H1 (cell line): Measurements from ENCODE around the gene METRN. TPM values are rescaled to one million over a fixed set of nuclear protein-coding genes. Genes with fewer than 3 reads are reported as not detected.

Experiments used
- CTCF ChIA-PET: fragments of 300-600 bp; sonication (Branson Sonifier 250); formaldehyde crosslinking; loops from one replicate; lab custom pipeline; 2021; ENCODE audit not compliant: partially characterized antibody; lab: Charles Lee
- POLR2A ChIA-PET: fragments of 300-600 bp; sonication (Branson Sonifier 250); formaldehyde crosslinking; loops from one replicate; lab custom pipeline; 2021; ENCODE audit warnings: inconsistent platforms; ENCODE audit not compliant: partially characterized antibody; lab: Charles Lee
- DNase-seq, 2 experiments: peaks; one replicate each; pipeline versions ENCODE4 v3.0.0 to v3.0.0-alpha.2; 2010 to 2022; ENCODE audit warnings: low spot score in 2 of 2, low read depth in 1 of 2, mixed read lengths in 1 of 2
- FAIRE-seq: peaks from 2 replicates; lab custom pipeline; 2011; peaks lifted over from hg19 to GRCh38; lab: Jason Lieb, UNC
- H2AFZ ChIP-seq: 2 replicates; pipeline ENCODE4 v1.8.1; 2012; ENCODE audit warnings: low read length, inconsistent platforms
- H2AK5ac ChIP-seq: 2 replicates; pipeline ENCODE4 v1.6.1; 2013; ENCODE audit warnings: low read depth, low read length
- H2BK120ac ChIP-seq: replicated peaks from 2 replicates; pipeline ENCODE3; 2013; ENCODE audit warnings: low read depth, low read length, inconsistent platforms
- H2BK12ac ChIP-seq: 2 replicates; pipeline ENCODE4 v1.6.1; 2013; ENCODE audit warnings: low read depth, low read length
- H2BK15ac ChIP-seq: 2 replicates; pipeline ENCODE4 v1.6.1; 2013; ENCODE audit warnings: low read length
- H2BK20ac ChIP-seq: 2 replicates; pipeline ENCODE4 v1.6.1; 2013; ENCODE audit warnings: low read length
- H2BK5ac ChIP-seq: 2 replicates; pipeline ENCODE4 v1.6.1; 2013; ENCODE audit warnings: low read depth, low read length
- H3K14ac ChIP-seq: 2 replicates; pipeline ENCODE4 v1.6.1; 2013; ENCODE audit warnings: inconsistent platforms; ENCODE audit not compliant: insufficient read length
- H3K18ac ChIP-seq: 2 replicates; pipeline ENCODE4 v1.6.1; 2013; ENCODE audit warnings: low read length; ENCODE audit errors: extremely low read depth
- H3K23ac ChIP-seq: 2 replicates; pipeline ENCODE4 v1.6.1; 2013; ENCODE audit warnings: inconsistent platforms; ENCODE audit not compliant: insufficient read length
- H3K23me2 ChIP-seq: 2 replicates; pipeline ENCODE4 v1.6.1; 2013; ENCODE audit warnings: low read depth, low read length
- H3K27ac ChIP-seq: 2 replicates; pipeline ENCODE4 v1.6.1; 2011; ENCODE audit warnings: low read depth, low read length, inconsistent platforms
- H3K27me3 ChIP-seq, 4 experiments: replicated peaks in 1 of 4; 1 replicate in 1 of 4; 2 replicates in 3 of 4; pipeline versions ENCODE4 v1.6.1 to v1.8.1; 2011 to 2013; ENCODE audit warnings: low read length in 3 of 4, mild to moderate bottlenecking in 3 of 4, inconsistent platforms in 2 of 4, mixed read lengths in 2 of 4, moderate library complexity in 1 of 4; ENCODE audit not compliant: control insufficient read depth in 3 of 4, insufficient read depth in 3 of 4; ENCODE audit errors: extremely low read depth in 1 of 4
- H3K36me3 ChIP-seq, 4 experiments: 2 replicates each; pipeline versions ENCODE4 v1.6.1 to v1.8.1; 2011 to 2013; ENCODE audit warnings: mild to moderate bottlenecking in 4 of 4, low read length in 3 of 4, moderate library complexity in 2 of 4, control low read depth in 1 of 4, inconsistent platforms in 1 of 4; ENCODE audit not compliant: insufficient read depth in 4 of 4, control insufficient read depth in 2 of 4
- H3K4ac ChIP-seq: replicated peaks from 2 replicates; pipeline ENCODE3; 2013; ENCODE audit warnings: low read length, low read depth, mixed read lengths, inconsistent platforms; ENCODE audit not compliant: insufficient read length
- H3K4me1 ChIP-seq, 4 experiments: replicated peaks in 1 of 4; 1 replicate in 1 of 4; 2 replicates in 3 of 4; pipeline versions ENCODE4 v1.6.1 to v1.8.1; 2011 to 2013; ENCODE audit warnings: low read length in 3 of 4, inconsistent platforms in 2 of 4, mixed read lengths in 1 of 4; ENCODE audit not compliant: insufficient read depth in 4 of 4, control insufficient read depth in 3 of 4
- H3K4me2 ChIP-seq, 2 experiments: 2 replicates each; pipeline versions ENCODE4 v1.6.1 to v1.8.1; 2011 to 2013; ENCODE audit warnings: low read depth in 2 of 2, low read length in 2 of 2, control low read depth in 1 of 2, inconsistent platforms in 1 of 2, mild to moderate bottlenecking in 1 of 2; ENCODE audit not compliant: insufficient read depth in 1 of 2
- H3K4me3 ChIP-seq, 4 experiments: fragments of 200-600, 300-600 bp in 1 of 4; sonication (generic), shearing (Covaris generic), sonication (Bioruptor Twin) in 1 of 4; 2 replicates each; pipeline versions ENCODE4 v1.5.1 to v1.8.1; 2011 to 2016; ENCODE audit warnings: low read length in 4 of 4, low read depth in 3 of 4, control low read depth in 2 of 4, inconsistent platforms in 2 of 4, mild to moderate bottlenecking in 2 of 4, mixed read lengths in 1 of 4, moderate library complexity in 1 of 4; ENCODE audit not compliant: insufficient read depth in 2 of 4; ENCODE audit errors: extremely low read depth in 1 of 4
- H3K56ac ChIP-seq: replicated peaks from 2 replicates; pipeline ENCODE3; 2013; ENCODE audit warnings: low read depth, mild to moderate bottlenecking, mixed read lengths, low read length, inconsistent platforms; ENCODE audit not compliant: insufficient read length
- H3K79me1 ChIP-seq: 2 replicates; pipeline ENCODE4 v1.6.1; 2013; ENCODE audit warnings: low read depth, low read length, control low read depth
- H3K79me2 ChIP-seq, 2 experiments: 2 replicates each; pipeline versions ENCODE4 v1.6.1 to v1.8.1; 2012 to 2013; ENCODE audit warnings: low read length in 2 of 2, mild to moderate bottlenecking in 2 of 2, inconsistent platforms in 1 of 2; ENCODE audit not compliant: insufficient read depth in 2 of 2, control insufficient read depth in 1 of 2
- H3K9ac ChIP-seq, 4 experiments: replicated peaks in 1 of 4; 1 replicate in 1 of 4; 2 replicates in 3 of 4; pipeline versions ENCODE4 v1.6.1 to v1.8.1; 2011 to 2013; ENCODE audit warnings: low read depth in 3 of 4, low read length in 3 of 4, control low read depth in 2 of 4, mild to moderate bottlenecking in 2 of 4, moderate library complexity in 2 of 4, inconsistent platforms in 1 of 4; ENCODE audit errors: extremely low read depth in 1 of 4
- H3K9me3 ChIP-seq, 2 experiments: 2 replicates each; pipeline versions ENCODE4 v1.6.1 to v1.8.1; 2012 to 2013; ENCODE audit warnings: mild to moderate bottlenecking in 2 of 2, moderate library complexity in 2 of 2, control low read depth in 1 of 2, inconsistent platforms in 1 of 2, low read depth in 1 of 2, low read length in 1 of 2, mixed read lengths in 1 of 2; ENCODE audit not compliant: insufficient read depth in 2 of 2
- H4K20me1 ChIP-seq, 2 experiments: replicated peaks in 1 of 2; 2 replicates each; pipeline versions ENCODE3 to v1.8.1; 2011 to 2013; ENCODE audit warnings: inconsistent platforms in 2 of 2, low read length in 2 of 2, mild to moderate bottlenecking in 1 of 2; ENCODE audit not compliant: insufficient read depth in 2 of 2, control insufficient read depth in 1 of 2
- H4K5ac ChIP-seq: 2 replicates; pipeline ENCODE4 v1.6.1; 2013; ENCODE audit warnings: low read length, low read depth, mixed read lengths, inconsistent platforms; ENCODE audit not compliant: insufficient read length
- H4K8ac ChIP-seq: 2 replicates; pipeline ENCODE4 v1.8.0; 2013; ENCODE audit warnings: mild to moderate bottlenecking, moderate library complexity, low read length, inconsistent platforms; ENCODE audit not compliant: insufficient read depth; ENCODE audit errors: extremely low read depth
- H4K91ac ChIP-seq: replicated peaks from 2 replicates; pipeline ENCODE3; 2013; ENCODE audit warnings: low read length, mixed read lengths, inconsistent platforms; ENCODE audit not compliant: insufficient read length
- BRCA1 ChIP-seq: IDR thresholded peaks from 2 replicates; pipeline ENCODE4 v1.6.1; 2012; ENCODE audit warnings: low read depth, low read length, improper control_type of control experiment
- CHD2 ChIP-seq: IDR thresholded peaks from 2 replicates; pipeline ENCODE4 v1.6.1; 2012; ENCODE audit warnings: low read length, improper control_type of control experiment
- GABPA ChIP-seq: IDR thresholded peaks from 2 replicates; pipeline ENCODE4 v1.6.1; 2011; ENCODE audit warnings: mild to moderate bottlenecking, low read length, moderate library complexity, borderline replicate concordance; ENCODE audit not compliant: insufficient read depth
- GTF2F1 ChIP-seq: IDR thresholded peaks from 2 replicates; pipeline ENCODE4 v1.6.1; 2012; ENCODE audit warnings: low read depth, low read length, improper control_type of control experiment, borderline replicate concordance
- HDAC6 ChIP-seq: IDR thresholded peaks from one replicate; pipeline ENCODE4 v1.7.1; 2012; ENCODE audit warnings: low read depth, mild to moderate bottlenecking, inconsistent platforms, low read length, moderate library complexity
- JUND ChIP-seq: IDR thresholded peaks from 2 replicates; pipeline ENCODE4 v1.6.1; 2011; ENCODE audit warnings: mild to moderate bottlenecking, improper control_type of control experiment, low read length
- NANOG ChIP-seq: IDR thresholded peaks from 2 replicates; pipeline ENCODE4 v1.6.1; 2011; ENCODE audit warnings: low read length, low read depth, mild to moderate bottlenecking, inconsistent platforms; ENCODE audit not compliant: insufficient read depth, poor library complexity, severe bottlenecking
- POLR2A ChIP-seq, 2 experiments: IDR thresholded peaks; 1 replicate in 1 of 2; 2 replicates in 1 of 2; pipeline ENCODE4 v1.6.1; 2011; ENCODE audit warnings: low read depth in 2 of 2, low read length in 2 of 2, mild to moderate bottlenecking in 2 of 2; ENCODE audit errors: control extremely low read depth in 1 of 2
- POLR2AphosphoS5 ChIP-seq: IDR thresholded peaks from 2 replicates; pipeline ENCODE4 v1.6.1; 2011; ENCODE audit warnings: low read depth, low read length
- TAF7 ChIP-seq: optimal IDR thresholded peaks from 2 replicates; pipeline ENCODE3; 2011; ENCODE audit warnings: low read depth, mild to moderate bottlenecking, inconsistent platforms, low read length, moderate library complexity, borderline replicate concordance
- ZNF274 ChIP-seq: IDR thresholded peaks from 2 replicates; pipeline ENCODE4 v1.7.0; 2012; ENCODE audit warnings: low read length, borderline replicate concordance; ENCODE audit errors: extremely low read depth
- WGBS, 2 experiments: shearing (Covaris generic) in 1 of 2; methylation state at CpG; one replicate each; pipeline versions ENCODE4 v1.1.6 to v1.1.7; 2013 to 2015; ENCODE audit warnings: low lambda C conversion rate in 2 of 2, mixed read lengths in 2 of 2, inconsistent platforms in 1 of 2, low coverage in 1 of 2, missing lambda C conversion rate in 1 of 2; ENCODE audit not compliant: insufficient replicate concordance in 2 of 2, insufficient coverage in 1 of 2, insufficient read length in 1 of 2; ENCODE audit errors: extremely low coverage in 1 of 2, missing lambda C conversion rate in 1 of 2; 5-methylcytosine and 5-hydroxymethylcytosine counted together
- polyA plus RNA-seq, 7 experiments: library from polyadenylated mRNA; depleted of rRNA in 3 of 7; stranded (reverse) in 5 of 7; unstranded in 2 of 7; fragments of >200 nt in 5 of 7; fragments of 200-250 nt in 2 of 7; gene quantifications; 1 replicate in 5 of 7; 2 replicates in 1 of 7; 4 replicates in 1 of 7; pipeline versions ENCODE4 v1.2.1 to v1.2.3, GENCODE V29; 2011 to 2013; ENCODE audit warnings: missing spikeins in 2 of 7, mixed read lengths in 2 of 7
- total RNA-seq: library from RNA; stranded (reverse); fragmentation: NEBNext Ultra II Directional; extraction: Animal tissue kit (Norgen Biotek cat#: 25700); gene quantifications from 2 replicates; pipeline ENCODE4 v1.2.1, GENCODE V29; 2021

METRN gene
- total and polyA plus RNA-seq, 2 of the 8 experiments (the other 6 are each of a cell fraction or from before 2014, with no cell fraction given) = 18.7 to 25.8 TPM

GRCh38 chr16:674968-675883, 39.7 kb upstream of the METRN start, which contains the start of gene RHBDL1:
Gene RHBDL1, plus strand, starts transcription at chr16:675671. Its CDS starts 120 bp downstream, at chr16:675791.
- Histone ChIP-seq H3K27ac (no peak within 1 kb of the TSS), H2AK5ac (peak within 1 kb of the TSS; percentile 75; the same call in 1 of the 2 replicates), H2BK5ac (peak within 1 kb of the TSS; percentile 56; the same call in 1 of the 2 replicates), H2BK120ac (no peak within 1 kb of the TSS), H3K14ac (no peak within 1 kb of the TSS), H4K91ac (peak within 1 kb of the TSS; percentile 52), H3K18ac (peak within 1 kb of the TSS; percentile 60), H2BK15ac (peak within 1 kb of the TSS; percentile 92; the same call in 1 of the 2 replicates), H4K5ac (no peak within 1 kb of the TSS), H3K56ac (peak within 1 kb of the TSS; percentile 9), H3K4ac (peak within 1 kb of the TSS; percentile 69), H2BK20ac (peak within 1 kb of the TSS; percentile 61; the same call in 1 of the 2 replicates), H3K23me2 (peaks cover 9% of the 10 kb centered on the region), H3K9me3 (no peaks in the 10 kb centered on the region), H3K9ac (peak within 1 kb of the TSS in 1 of 4 experiments; percentile 20; a peak in 1 of 7 replicates), H3K79me1 (no peaks in the 10 kb centered on the region), H3K36me3 (peaks cover 10 to 35% (median 27%) of the 10 kb centered on the region in 4 experiments; a peak in 7 of 8 replicates), H2BK12ac (peak within 1 kb of the TSS; percentile 96; the same call in 1 of the 2 replicates), H4K20me1 (peaks cover 5 to 25% of the 10 kb centered on the region in 2 experiments), H3K4me2 (peak within 1 kb of the TSS; percentile 79 to 99), H3K27me3 (peaks cover 0 to 2% (median 0%) of the 10 kb centered on the region in 4 experiments; a peak in 2 of 7 replicates), H3K4me3 (peak within 1 kb of the TSS; percentile 39 to 74 (median 54)), H4K8ac (no peak within 1 kb of the TSS), H3K4me1 (peaks cover 0 to 30% (median 23%) of the 10 kb centered on the region in 4 experiments; a peak in 6 of 7 replicates), H3K23ac (no peak within 1 kb of the TSS), H3K79me2 (no peaks in the 10 kb centered on the region), H2AFZ (no peak within 1 kb of the TSS)
- FAIRE-seq (no peak), DNase-seq (peak; percentile 68 to 80)
- POLR2A ChIA-PET = interaction anchor here (1.2 to 13.3 kb wide), 20 partner anchors 9 to 128 kb away, joined by 3 to 214 read pairs (median 6); partner anchors contain the start of genes ANTKMT, CCDC78, JMJD8 and METRN
- 8% methylated on average over 39 of the region's 73 CpGs; no CpG with 5 or more reads in 1 of the 2 experiments for WGBS, 2 experiments
- CTCF ChIA-PET = interaction anchor here (0.7 to 12.0 kb wide), 10 partner anchors 8 to 93 kb away, joined by 3 to 75 read pairs (median 4); partner anchors contain the start of genes RHOT2 and WDR24
- TF ChIP-seq POLR2A (IDR thresholded peaks at IDR 0.05; ENCODE audit: control extremely low read depth in 1 of 2, low read depth in 2 of 2, low read length in 2 of 2) (no peak), NANOG (no peak), GABPA (no peak), TAF7 (no peak), JUND (no peak), HDAC6 (no peak), ZNF274 (no peak), CHD2 (no peak), BRCA1 (no peak), POLR2AphosphoS5 (peak; percentile 17; the same call in 1 of the 2 replicates), GTF2F1 (no peak)
